Measurements from ENCODE around the gene LURAP1L.

The LURAP1L gene

DNA sequence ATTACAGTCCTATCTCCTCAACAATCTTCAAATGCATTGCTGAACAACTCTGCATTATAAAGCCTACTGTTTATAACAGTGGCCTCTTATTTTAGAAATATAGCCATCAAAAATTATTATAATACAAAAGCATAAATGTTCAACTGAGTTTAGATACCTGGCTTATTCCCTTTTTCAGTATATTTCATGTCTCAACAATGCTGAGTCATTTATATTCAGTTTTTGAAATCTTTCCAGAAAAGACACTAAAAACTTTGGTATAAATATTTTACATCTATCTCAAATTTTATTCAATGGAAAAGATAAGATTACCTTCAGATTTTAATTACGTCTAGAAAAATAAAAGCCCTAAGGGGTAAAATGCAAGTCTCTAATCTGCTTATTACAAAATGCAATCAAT is 37.9 kb downstream of the LURAP1L start:
- DNase-seq (ENCODE audit: low read depth in 2 of 2), result no peak

GRCh38 chr9:12813533-12813932 is 38.7 kb downstream of the LURAP1L start:
- no peak for DNase-seq (ENCODE audit: low read depth in 2 of 2)

DNA sequence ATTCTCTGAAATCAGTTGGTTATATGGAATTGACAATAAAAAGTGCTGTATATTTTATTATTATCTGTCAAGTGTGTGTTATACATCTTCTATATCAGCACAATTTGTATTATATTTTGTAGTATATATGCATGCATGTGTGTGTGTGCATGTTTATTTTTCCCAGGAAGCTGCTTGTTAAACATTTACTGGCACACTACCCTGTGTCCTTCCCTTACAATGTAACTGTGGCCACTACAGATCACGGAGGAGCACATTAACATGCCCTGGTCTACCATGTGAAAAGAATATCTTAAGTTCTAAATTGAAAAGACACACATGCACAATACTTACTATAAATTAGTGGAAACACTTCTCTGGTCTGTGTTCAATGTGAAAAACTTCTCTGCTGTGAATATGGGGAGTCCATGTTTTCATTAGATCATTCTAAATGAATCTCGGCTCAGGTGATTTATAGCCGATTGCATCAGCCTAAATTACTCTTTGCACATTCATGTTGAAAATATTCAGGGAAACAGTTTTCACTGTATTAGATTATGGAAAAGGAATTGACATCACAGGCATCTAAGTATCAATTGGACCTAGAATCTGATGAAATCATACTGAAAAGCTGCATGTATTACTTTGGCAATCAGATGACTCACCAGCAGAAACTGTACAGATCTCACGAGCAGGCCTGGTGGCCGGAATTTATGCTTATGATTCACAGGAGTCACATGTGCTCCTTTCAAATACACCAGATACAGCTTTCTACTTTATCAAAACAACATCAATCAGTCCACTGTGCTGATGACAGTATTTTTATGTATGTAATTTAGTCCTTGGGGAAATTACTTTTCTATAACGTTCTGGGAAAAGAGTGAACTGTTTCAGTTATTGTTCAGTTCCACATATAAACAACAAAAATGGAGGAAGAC is 39.4 kb downstream of the LURAP1L start:
- no peak for DNase-seq (ENCODE audit: low read depth in 2 of 2)

- DNase-seq (ENCODE audit: low read depth in 2 of 2), result no peak
These were observed 40.0 kb downstream of the LURAP1L start for GRCh38 chr9:12814877-12815237.

- DNase-seq (ENCODE audit: low read depth in 2 of 2), result no peak
These were observed 41.1 kb downstream of the LURAP1L start for GRCh38 chr9:12815888-12816287.

DNA sequence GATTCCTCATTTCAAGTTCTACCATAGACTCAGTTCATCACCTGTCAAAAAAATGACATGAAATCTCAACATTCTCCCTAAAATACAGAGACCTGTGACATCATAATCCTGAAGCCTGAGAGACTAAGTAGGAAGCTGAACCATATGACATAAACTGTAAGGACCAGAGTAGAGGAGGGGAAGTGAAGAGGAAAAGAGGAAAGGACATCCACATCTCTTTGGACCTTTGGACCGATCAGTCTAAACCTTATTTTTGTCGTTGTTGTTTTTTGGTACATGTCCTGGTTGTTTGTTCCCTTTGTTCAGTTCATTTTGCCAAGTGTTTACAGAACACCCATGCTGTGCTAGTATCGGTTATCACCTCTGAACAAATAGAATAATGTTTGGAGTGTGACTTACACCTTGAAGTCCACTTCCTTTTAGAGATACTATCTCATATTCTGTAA is 41.9 kb downstream of the LURAP1L start:
- no peak for DNase-seq (ENCODE audit: low read depth in 2 of 2)

DNA sequence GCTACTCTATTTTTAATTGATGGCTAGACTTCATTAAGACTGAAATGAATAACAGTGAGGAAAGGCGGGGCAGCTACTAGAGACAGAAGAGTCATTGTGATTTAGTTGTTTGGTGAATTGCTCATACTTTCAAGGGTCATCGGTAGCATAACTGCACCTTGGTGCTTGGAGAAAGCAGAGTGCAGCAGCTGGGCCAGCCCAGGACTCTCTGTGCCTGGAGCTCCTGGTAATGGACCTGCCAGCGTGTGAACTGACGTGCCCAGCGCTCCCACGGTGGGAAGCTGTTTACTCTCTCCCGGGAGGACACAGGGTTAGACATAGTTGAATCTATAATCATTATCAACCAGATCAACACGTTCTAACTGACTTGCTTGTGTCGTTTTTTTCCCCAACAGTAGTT is 42.9 kb downstream of the LURAP1L start:
- DNase-seq (ENCODE audit: low read depth in 2 of 2), result no peak

GRCh38 chr9:12818431-12819000 is 43.7 kb downstream of the LURAP1L start:
- no peak for DNase-seq (ENCODE audit: low read depth in 2 of 2)

GRCh38 chr9:12819436-12820185 is 44.8 kb downstream of the LURAP1L start:
- no peak for DNase-seq (ENCODE audit: low read depth in 2 of 2)

- no peak for DNase-seq (ENCODE audit: low read depth in 2 of 2)
These were observed 47.3 kb downstream of the LURAP1L start for GRCh38 chr9:12822111-12822510.

GRCh38 chr9:12826924-12827565 is 52.2 kb downstream of the LURAP1L start:
- no peak for DNase-seq (ENCODE audit: low read depth in 2 of 2)

- no peak for DNase-seq (ENCODE audit: low read depth in 2 of 2)
These were observed 58.9 kb downstream of the LURAP1L start for GRCh38 chr9:12833701-12834100.

- DNase-seq (ENCODE audit: low read depth in 2 of 2), result no peak
These were observed 63.7 kb downstream of the LURAP1L start for GRCh38 chr9:12838546-12838945.

GRCh38 chr9:12843735-12844134 is 68.9 kb downstream of the LURAP1L start:
- no peak for DNase-seq (ENCODE audit: low read depth in 2 of 2)

DNA sequence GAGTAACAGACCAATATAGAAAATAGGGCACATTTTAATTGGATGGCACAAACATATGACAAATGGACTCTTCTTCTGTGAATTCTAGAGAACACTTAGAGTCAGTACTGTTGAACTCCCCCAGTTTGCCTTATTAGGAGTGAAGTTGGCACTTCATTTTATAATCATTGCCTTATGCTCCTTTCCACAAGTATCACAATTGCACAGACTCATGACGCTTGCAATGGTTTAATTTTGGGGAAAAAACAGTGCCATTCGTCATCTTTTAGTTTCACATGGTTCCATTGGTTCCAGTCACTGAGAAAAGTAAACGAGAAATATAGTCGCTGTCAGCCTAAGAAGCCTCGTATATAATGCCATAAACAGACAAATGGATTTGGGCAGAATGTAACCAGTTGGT is 71.2 kb downstream of the LURAP1L start:
- no peak for DNase-seq (ENCODE audit: low read depth in 2 of 2)

DNA sequence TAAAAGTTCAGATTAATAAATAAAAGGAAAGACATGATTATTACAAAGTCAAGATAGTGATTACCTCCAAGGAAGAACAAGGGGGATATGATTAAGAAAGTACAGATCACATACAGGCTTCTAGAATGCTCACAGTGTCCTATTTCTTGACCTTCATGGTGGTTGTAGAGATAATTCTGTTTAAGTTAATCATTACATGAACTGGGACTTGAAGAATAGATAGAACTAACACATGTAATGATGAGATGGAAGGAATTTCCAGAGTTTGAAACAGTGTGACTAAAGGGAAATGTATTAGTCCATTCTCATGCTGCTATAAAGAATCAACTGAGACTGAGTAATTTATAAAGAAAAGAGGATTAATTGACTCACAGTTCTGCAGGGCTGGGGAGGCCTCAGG is 72.7 kb downstream of the LURAP1L start:
- DNase-seq (ENCODE audit: low read depth in 2 of 2), result no peak

DNA sequence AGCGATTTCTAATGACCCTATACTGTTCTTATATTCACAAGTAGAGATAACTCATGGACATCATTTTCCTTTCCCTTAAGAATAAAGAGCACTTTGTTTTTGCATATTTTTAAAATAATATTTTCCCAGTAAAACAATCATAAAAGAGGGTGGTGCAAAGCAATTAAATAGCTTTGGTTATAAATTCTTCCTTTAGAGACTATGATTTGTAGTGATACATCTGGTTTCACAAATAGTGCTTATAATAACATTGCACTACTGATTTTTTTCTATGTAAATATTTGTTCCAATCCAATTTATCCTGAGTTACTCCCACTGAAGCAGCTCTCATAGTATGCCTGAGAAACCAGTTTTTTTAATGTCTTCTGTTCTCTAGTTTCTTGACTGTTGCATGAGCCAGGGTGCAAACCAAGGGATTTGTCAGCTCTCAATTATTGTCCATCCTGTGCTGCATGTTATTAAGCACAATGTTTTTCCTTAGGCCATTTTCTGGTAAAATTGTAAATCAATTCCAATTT is 74.7 kb downstream of the LURAP1L start:
- DNase-seq (ENCODE audit: low read depth in 2 of 2), result no peak

DNA sequence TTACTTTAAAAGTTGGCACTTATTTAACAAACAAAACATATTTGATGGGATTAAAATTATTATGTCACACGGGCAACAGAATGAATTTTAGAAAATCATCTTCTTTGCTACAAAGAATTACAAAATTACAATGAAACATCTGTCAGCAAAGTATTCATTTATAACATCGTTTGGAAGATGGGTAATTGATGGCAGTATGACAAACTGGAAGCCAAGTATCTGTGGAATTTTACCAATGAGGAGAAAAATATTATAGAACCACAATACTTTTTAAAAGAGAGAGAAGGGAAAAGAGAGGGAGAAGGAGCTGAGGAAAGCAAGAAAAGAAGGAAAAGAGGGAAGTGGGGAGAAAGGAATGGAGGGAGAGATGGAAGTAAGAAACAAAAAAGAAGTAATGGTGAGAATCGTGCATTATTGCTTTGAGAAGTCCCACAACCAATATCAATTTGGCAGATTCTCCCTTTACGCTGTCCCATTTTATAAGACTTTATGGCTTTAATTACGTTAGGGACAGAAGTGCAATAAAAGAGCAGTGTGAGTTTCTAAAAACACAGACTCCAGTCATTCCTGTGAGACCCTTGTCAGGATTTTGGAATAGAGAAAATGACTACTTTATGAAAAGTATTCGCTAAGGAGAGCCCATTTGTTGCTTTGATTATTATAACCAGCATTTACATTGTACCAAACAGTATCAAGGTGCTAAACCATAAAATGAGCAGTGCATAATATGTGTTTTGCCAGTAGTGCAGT is 76.7 kb downstream of the LURAP1L start:
- no peak for DNase-seq (ENCODE audit: low read depth in 2 of 2)

DNA sequence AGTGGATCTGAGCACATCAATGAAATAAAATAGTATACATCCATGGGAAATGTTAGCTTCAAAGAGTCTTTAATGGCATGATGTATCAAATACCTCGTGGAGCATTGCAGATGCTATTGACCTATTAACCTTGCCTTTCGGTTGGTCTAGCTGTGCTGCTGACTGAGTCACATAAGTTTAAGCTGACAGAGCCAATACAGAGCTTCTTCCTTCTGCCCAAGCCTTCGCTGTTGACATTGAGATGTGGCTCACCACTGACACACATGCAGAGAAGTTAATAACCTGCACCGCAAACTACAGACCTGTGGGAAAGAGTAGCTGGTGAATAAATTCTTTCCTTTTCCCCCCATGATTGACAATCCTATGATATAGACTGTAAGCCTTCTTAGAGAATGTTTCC is 78.2 kb downstream of the LURAP1L start:
- DNase-seq (ENCODE audit: low read depth in 2 of 2), result no peak

DNA sequence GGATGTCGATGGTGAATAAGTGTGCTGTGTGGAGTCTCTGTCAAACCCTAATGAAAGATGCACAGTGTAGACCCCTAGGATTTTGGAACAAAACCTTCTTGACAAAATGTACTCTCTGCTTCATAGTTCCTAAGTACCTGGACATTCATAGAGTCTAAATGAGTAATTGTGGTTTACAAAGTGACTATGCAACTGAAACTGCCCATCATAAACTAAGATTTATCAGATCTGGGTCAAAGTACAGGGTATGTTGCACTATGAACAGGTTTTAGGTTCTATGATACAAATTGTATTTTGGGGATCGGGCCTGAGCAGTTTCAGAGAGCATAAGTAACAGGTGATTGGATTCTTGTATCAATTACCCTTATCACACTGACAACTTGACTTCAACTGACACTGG is 79.4 kb downstream of the LURAP1L start:
- no peak for DNase-seq (ENCODE audit: low read depth in 2 of 2)

DNA sequence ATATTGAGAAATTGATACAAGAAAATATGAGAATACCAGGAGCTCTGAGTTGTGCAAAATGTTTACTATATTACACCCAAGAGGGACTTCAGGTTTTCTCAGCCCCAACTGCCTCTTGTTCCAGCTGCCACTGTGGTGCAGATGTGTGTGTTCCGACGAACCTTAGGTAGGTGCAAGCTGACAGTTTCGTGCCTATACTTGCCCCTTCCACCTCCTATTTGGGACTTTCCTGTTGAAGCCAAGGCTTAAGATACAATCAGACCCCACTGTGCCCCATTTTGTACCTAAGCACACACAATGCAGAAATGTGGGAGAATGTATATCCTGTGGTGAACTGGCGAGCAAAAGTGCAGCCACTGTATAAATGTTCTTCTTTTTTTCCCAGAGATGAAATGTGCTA is 80.2 kb downstream of the LURAP1L start:
- no peak for DNase-seq (ENCODE audit: low read depth in 2 of 2)
